ENCODE data around the gene CCL4L2.

GRCh38 chr17:36185416-36185815 lies 25.4 kb upstream of the CCL4L2 start:
- TF ChIP-seq CTCF (conservative IDR thresholded peaks at IDR 0.05; ENCODE audit: low read length) = no peak
- TF ChIP-seq EZH2phosphoT487 (IDR thresholded peaks at IDR 0.05; ENCODE audit: borderline replicate concordance, low read depth, low read length) = no peak

Data from OCI-LY7 (cell line).